HCT116 (cell line): ENCODE measurements around the gene SMYD3. TPM values are rescaled to one million over a fixed set of nuclear protein-coding genes. Genes with fewer than 3 reads are reported as not detected.

Experiments used
- ATAC-seq: fragments of 200-7000 bp; cut with Tn5 transposase; 2 replicates; pipeline ENCODE4 v1.9.1; 2020; ENCODE audit warnings: mild to moderate bottlenecking, moderate library complexity
- BruUV-seq: library from RNA; stranded (reverse); fragments of 400-500 nt; replicated peaks from 2 replicates; lab custom pipeline; 2021; lab: Mats Ljungman, UMichigan
- CTCF ChIA-PET: fragments of 300-600 bp; sonication (Branson Sonifier 250); formaldehyde crosslinking; loops from one replicate; lab custom pipeline; 2021; ENCODE audit warnings: antibody characterized with exemption; lab: Charles Lee
- POLR2A ChIA-PET: fragments of 300-600, 350-600 bp; sonication (Branson Sonifier 250); formaldehyde crosslinking; loops from one replicate; lab custom pipeline; 2021; ENCODE audit warnings: antibody characterized with exemption; lab: Charles Lee
- RAD21 ChIA-PET, 2 experiments: fragments of 300-600 bp; sonication (Branson Sonifier 250); formaldehyde crosslinking; loops; one replicate each; lab custom pipeline; 2023; ENCODE audit warnings: low total read pairs in 2 of 2; ENCODE audit not compliant: uncharacterized antibody in 2 of 2, unreplicated experiment in 2 of 2, low non-redundant PET in 1 of 2; lab: Charles Lee
- DNase-seq: peaks from one replicate; pipeline ENCODE4 v3.0.0-alpha.2; 2010; ENCODE audit warnings: low read depth, low spot score
- H2AFZ ChIP-seq: fragments of 200-600 bp; shearing (Covaris generic), sonication (generic); 2 replicates; pipeline ENCODE4 v1.6.1; 2017; ENCODE audit warnings: low read depth, mixed run types, mixed read lengths, antibody characterized with exemption, low read length; ENCODE audit not compliant: poor library complexity, severe bottlenecking
- H3K27ac ChIP-seq: 2 replicates; pipeline ENCODE4 v1.5.1; 2012; ENCODE audit warnings: low read depth, low read length
- H3K27me3 ChIP-seq: fragments of 200-600 bp; sonication (generic); 2 replicates; pipeline ENCODE4 v1.6.1; 2016; ENCODE audit warnings: mixed run types, low read length, mixed read lengths; ENCODE audit not compliant: insufficient read depth
- H3K36me3 ChIP-seq, 2 experiments: fragments of 200-500 bp in 1 of 2; fragments of 200-600 bp in 1 of 2; sonication (Bioruptor generic) in 1 of 2; sonication (generic) in 1 of 2; 2 replicates each; pipeline versions ENCODE4 v1.5.1 to v1.6.1; 2014 to 2016; ENCODE audit warnings: low read length in 2 of 2, inconsistent platforms in 1 of 2, mixed read lengths in 1 of 2, mixed run types in 1 of 2; ENCODE audit not compliant: insufficient read depth in 2 of 2, control insufficient read depth in 1 of 2
- H3K4me1 ChIP-seq, 2 experiments: fragments of 200-600 bp in 1 of 2; sonication (generic) in 1 of 2; 2 replicates each; pipeline versions ENCODE4 v1.5.1 to v1.6.1; 2012 to 2017; ENCODE audit warnings: low read length in 2 of 2, inconsistent platforms in 1 of 2, mild to moderate bottlenecking in 1 of 2, mixed read lengths in 1 of 2, mixed run types in 1 of 2, moderate library complexity in 1 of 2; ENCODE audit not compliant: insufficient read depth in 2 of 2, control insufficient read depth in 1 of 2
- H3K4me2 ChIP-seq: fragments of 200-600 bp; sonication (generic); 2 replicates; pipeline ENCODE4 v1.6.1; 2017; ENCODE audit warnings: mixed run types, low read length, mixed read lengths
- H3K4me3 ChIP-seq, 2 experiments: fragments of 200-600 bp in 1 of 2; sonication (generic) in 1 of 2; replicated peaks in 1 of 2; 2 replicates each; pipeline ENCODE4 v1.5.1; 2011 to 2016; ENCODE audit warnings: low read length in 2 of 2, control low read depth in 1 of 2, low read depth in 1 of 2, mild to moderate bottlenecking in 1 of 2, mixed read lengths in 1 of 2, mixed run types in 1 of 2
- H3K79me2 ChIP-seq: fragments of 200-600 bp; sonication (generic); 2 replicates; pipeline ENCODE4 v1.6.1; 2017; ENCODE audit warnings: mild to moderate bottlenecking, mixed run types, low read length, moderate library complexity, mixed read lengths; ENCODE audit not compliant: insufficient read depth
- H3K9ac ChIP-seq: fragments of 200-600 bp; sonication (generic); 2 replicates; pipeline ENCODE4 v1.6.1; 2016; ENCODE audit warnings: low read length, mixed read lengths
- H3K9me2 ChIP-seq: fragments of 200-600 bp; sonication (generic), shearing (Covaris generic); 2 replicates; pipeline ENCODE4 v1.6.1; 2017; ENCODE audit warnings: mixed run types, mild to moderate bottlenecking, moderate library complexity; ENCODE audit not compliant: insufficient read depth
- H3K9me3 ChIP-seq, 2 experiments: fragments of 200-500 bp in 1 of 2; fragments of 200-600 bp in 1 of 2; sonication (Bioruptor generic) in 1 of 2; sonication (generic) in 1 of 2; 2 replicates each; pipeline ENCODE4 v1.6.1; 2014 to 2017; ENCODE audit warnings: low read length in 2 of 2, mixed read lengths in 2 of 2, inconsistent platforms in 1 of 2, low read depth in 1 of 2, mild to moderate bottlenecking in 1 of 2, mixed run types in 1 of 2, moderate library complexity in 1 of 2; ENCODE audit not compliant: control insufficient read depth in 1 of 2, insufficient read depth in 1 of 2
- H4K20me1 ChIP-seq: fragments of 200-600 bp; sonication (generic), shearing (Covaris generic); 2 replicates; pipeline ENCODE4 v1.6.1; 2017; ENCODE audit warnings: mixed run types, mild to moderate bottlenecking, moderate library complexity; ENCODE audit not compliant: insufficient read depth
- CBX3 ChIP-seq: IDR thresholded peaks from 2 replicates; pipeline ENCODE4 v1.6.1; 2012; ENCODE audit warnings: low read depth
- CTCF ChIP-seq, 3 experiments: fragments of 200-600 bp in 1 of 3; sonication (generic) in 1 of 3; IDR thresholded peaks in 2 of 3; conservative IDR thresholded peaks in 1 of 3; 2 replicates each; pipeline ENCODE4 v1.5.1; 2012 to 2017; ENCODE audit warnings: low read depth in 2 of 3, low read length in 2 of 3, antibody characterized with exemption in 1 of 3, borderline replicate concordance in 1 of 3, control low read depth in 1 of 3, mild to moderate bottlenecking in 1 of 3, mixed read lengths in 1 of 3, mixed run types in 1 of 3, moderate library complexity in 1 of 3; ENCODE audit not compliant: insufficient read depth in 1 of 3
- EGR1 ChIP-seq: IDR thresholded peaks from 2 replicates; pipeline ENCODE4 v1.6.1; 2012; ENCODE audit warnings: low read depth
- EZH2 ChIP-seq: fragments of 200-600 bp; sonication (generic); IDR thresholded peaks from 2 replicates; pipeline ENCODE4 v1.6.1; 2017; ENCODE audit warnings: antibody characterized with exemption, mixed run types
- FOSL1 ChIP-seq: IDR thresholded peaks from 2 replicates; pipeline ENCODE4 v1.6.1; 2012; ENCODE audit warnings: low read depth
- JUND ChIP-seq: IDR thresholded peaks from 2 replicates; pipeline ENCODE4 v1.6.1; 2012
- POLR2AphosphoS5 ChIP-seq: IDR thresholded peaks from 2 replicates; pipeline ENCODE4 v1.6.1; 2011; ENCODE audit warnings: mild to moderate bottlenecking, low read depth, low read length, moderate library complexity
- RAD21 ChIP-seq: IDR thresholded peaks from 2 replicates; pipeline ENCODE4 v1.6.1; 2012; ENCODE audit warnings: low read depth, mild to moderate bottlenecking
- REST ChIP-seq: IDR thresholded peaks from 2 replicates; pipeline ENCODE4 v1.6.1; 2012; ENCODE audit warnings: low read depth
- SIN3A ChIP-seq: IDR thresholded peaks from 2 replicates; pipeline ENCODE4 v1.6.1; 2012; ENCODE audit warnings: low read depth
- SP1 ChIP-seq: IDR thresholded peaks from 2 replicates; pipeline ENCODE4 v1.6.1; 2012; ENCODE audit warnings: low read depth
- TCF7L2 ChIP-seq: IDR thresholded peaks from 2 replicates; pipeline ENCODE4 v1.7.0; 2011; ENCODE audit warnings: borderline replicate concordance, inconsistent platforms; ENCODE audit not compliant: insufficient read depth, insufficient read length; ENCODE audit errors: extremely low read depth
- YY1 ChIP-seq: IDR thresholded peaks from 2 replicates; pipeline ENCODE4 v1.6.1; 2011; ENCODE audit warnings: low read length, low read depth, moderate library complexity, mild to moderate bottlenecking; ENCODE audit not compliant: insufficient replicate concordance; ENCODE audit errors: extremely low read depth
- ZFX ChIP-seq: fragments of 450-650 bp; IDR thresholded peaks from 2 replicates; pipeline ENCODE4 v1.6.1; 2017
- ZNF274 ChIP-seq: fragments of 200-500 bp; sonication (Bioruptor generic); IDR thresholded peaks from 2 replicates; pipeline ENCODE4 v1.6.1; 2014; ENCODE audit warnings: mild to moderate bottlenecking, low read depth, low read length, inconsistent platforms
- intact Hi-C: fragments of 100-400 bp; cut with micrococcal nuclease; formaldehyde crosslinking; loops from 2 replicates; pipeline ENCODE4 v1.10.0; 2022
- total RNA-seq: library from RNA; stranded (reverse); gene quantifications from one replicate; pipeline ENCODE4 v1.2.1, GENCODE V29; 2021; ENCODE audit not compliant: unreplicated experiment
- TF ChIP-seq, protein P1 (sequence below): IDR thresholded peaks from 2 replicates; pipeline ENCODE4 v1.6.1; 2012
- TF ChIP-seq, protein P2 (sequence below): IDR thresholded peaks from 2 replicates; pipeline ENCODE4 v1.6.1; 2012

SMYD3 gene
- total RNA-seq, 1 experiment from 2014 or later: 33.6 TPM

GRCh38 chr1:246200738-246201137, 306.3 kb downstream of the SMYD3 start:
- CTCF ChIA-PET: no interaction called here

GRCh38 chr1:246200225-246200624, 306.9 kb downstream of the SMYD3 start:
- H3K4me2 ChIP-seq: no peak overlapping the region
- BruUV-seq: no TSS peak
- intact Hi-C loops: no loop called here
- H3K27ac ChIP-seq: no peak overlapping the region
- no peak for ATAC-seq
- H3K27me3 ChIP-seq: no peaks in the 10 kb centered on the region
- H3K79me2 ChIP-seq: no peaks in the 10 kb centered on the region
- ChIA-PET CTCF (no interaction called here), POLR2A (no interaction called here), RAD21 (no interaction called here)
- H2AFZ ChIP-seq: no peak overlapping the region
- H3K4me1 ChIP-seq: no peaks in the 10 kb centered on the region
- no peaks in the 10 kb centered on the region for H4K20me1 ChIP-seq
- no peaks in the 10 kb centered on the region for H3K36me3 ChIP-seq
- no peak for DNase-seq
- H3K9me3 ChIP-seq: no peaks in the 10 kb centered on the region
- H3K9ac ChIP-seq: no peak overlapping the region
- H3K4me3 ChIP-seq: no peak overlapping the region
- TF ChIP-seq RAD21 (no peak), EGR1 (no peak), CBX3 (no peak), ZNF274 (no peak), FOSL1 (no peak), YY1 (no peak), POLR2AphosphoS5 (no peak), SP1 (no peak), REST (no peak), SIN3A (no peak), CTCF (IDR thresholded peaks at IDR 0.05 in 2 of 3, conservative IDR thresholded peaks at IDR 0.05 in 1 of 3; ENCODE audit: borderline replicate concordance in 1 of 3, insufficient read depth in 1 of 3, low read depth in 2 of 3, low read length in 2 of 3) (no peak), JUND (no peak), EZH2 (no peak), ZFX (no peak)
- TF ChIP-seq, protein P1, sequence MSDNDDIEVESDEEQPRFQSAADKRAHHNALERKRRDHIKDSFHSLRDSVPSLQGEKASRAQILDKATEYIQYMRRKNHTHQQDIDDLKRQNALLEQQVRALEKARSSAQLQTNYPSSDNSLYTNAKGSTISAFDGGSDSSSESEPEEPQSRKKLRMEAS: no peak
- TF ChIP-seq, protein P2, sequence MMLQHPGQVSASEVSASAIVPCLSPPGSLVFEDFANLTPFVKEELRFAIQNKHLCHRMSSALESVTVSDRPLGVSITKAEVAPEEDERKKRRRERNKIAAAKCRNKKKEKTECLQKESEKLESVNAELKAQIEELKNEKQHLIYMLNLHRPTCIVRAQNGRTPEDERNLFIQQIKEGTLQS: no peak
- H3K9me2 ChIP-seq: no peaks in the 10 kb centered on the region

More at GRCh38 chr1:246200738-246201137, 306.3 kb downstream of the SMYD3 start:
- H3K79me2 ChIP-seq: no peaks in the 10 kb centered on the region
- no TSS peak for BruUV-seq
- H3K9me2 ChIP-seq: no peaks in the 10 kb centered on the region
- no peak for ATAC-seq
- intact Hi-C loops: no loop called here
- no peaks in the 10 kb centered on the region for H3K4me1 ChIP-seq
- H3K9ac ChIP-seq: no peak overlapping the region
- no peaks in the 10 kb centered on the region for H4K20me1 ChIP-seq
- no peak overlapping the region for H3K27ac ChIP-seq
- no peak overlapping the region for H3K4me2 ChIP-seq
- H3K4me3 ChIP-seq: no peak overlapping the region
- ChIA-PET RAD21 (no interaction called here), POLR2A (no interaction called here)
- H2AFZ ChIP-seq: no peak overlapping the region
- no peaks in the 10 kb centered on the region for H3K27me3 ChIP-seq
- H3K9me3 ChIP-seq: no peaks in the 10 kb centered on the region
- TF ChIP-seq EGR1: no peak
- TF ChIP-seq TCF7L2: no peak
- no peak for TF ChIP-seq CBX3
- DNase-seq: no peak
- H3K36me3 ChIP-seq: no peaks in the 10 kb centered on the region
